HCT116 (cell line): ENCODE measurements around the gene JAM3.

Experiments
- EGR1 ChIP-seq: IDR thresholded peaks from 2 replicates; pipeline ENCODE4 v1.6.1; 2012; ENCODE audit warnings: low read depth
- EZH2 ChIP-seq: fragments of 200-600 bp; sonication (generic); IDR thresholded peaks from 2 replicates; pipeline ENCODE4 v1.6.1; 2017; ENCODE audit warnings: antibody characterized with exemption, mixed run types
- EZH2phosphoT487 ChIP-seq: fragments of 200-600 bp; IDR thresholded peaks from 2 replicates; pipeline ENCODE4 v1.6.1; 2018; ENCODE audit warnings: antibody characterized with exemption, borderline replicate concordance
- FOSL1 ChIP-seq: IDR thresholded peaks from 2 replicates; pipeline ENCODE4 v1.6.1; 2012; ENCODE audit warnings: low read depth
- JUND ChIP-seq: IDR thresholded peaks from 2 replicates; pipeline ENCODE4 v1.6.1; 2012
- MAX ChIP-seq: IDR thresholded peaks from 2 replicates; pipeline ENCODE4 v1.6.1; 2012
- POLR2A ChIP-seq: IDR thresholded peaks from 2 replicates; pipeline ENCODE4 v1.7.0; 2011; ENCODE audit warnings: borderline replicate concordance; ENCODE audit not compliant: insufficient read depth, insufficient read length; ENCODE audit errors: extremely low read depth
- POLR2AphosphoS5 ChIP-seq: IDR thresholded peaks from 2 replicates; pipeline ENCODE4 v1.6.1; 2011; ENCODE audit warnings: mild to moderate bottlenecking, low read depth, low read length, moderate library complexity
- SP1 ChIP-seq: IDR thresholded peaks from 2 replicates; pipeline ENCODE4 v1.6.1; 2012; ENCODE audit warnings: low read depth
- TCF7L2 ChIP-seq: IDR thresholded peaks from 2 replicates; pipeline ENCODE4 v1.7.0; 2011; ENCODE audit warnings: borderline replicate concordance, inconsistent platforms; ENCODE audit not compliant: insufficient read depth, insufficient read length; ENCODE audit errors: extremely low read depth
- YY1 ChIP-seq: IDR thresholded peaks from 2 replicates; pipeline ENCODE4 v1.6.1; 2011; ENCODE audit warnings: low read length, low read depth, moderate library complexity, mild to moderate bottlenecking; ENCODE audit not compliant: insufficient replicate concordance; ENCODE audit errors: extremely low read depth
- ZFX ChIP-seq: fragments of 450-650 bp; IDR thresholded peaks from 2 replicates; pipeline ENCODE4 v1.6.1; 2017
- TF ChIP-seq, protein P1 (sequence below), 3 experiments: fragments of 200-600 bp in 1 of 3; sonication (generic) in 1 of 3; IDR thresholded peaks in 2 of 3; conservative IDR thresholded peaks in 1 of 3; 2 replicates each; pipeline ENCODE4 v1.5.1; 2012 to 2017; ENCODE audit warnings: low read depth in 2 of 3, low read length in 2 of 3, antibody characterized with exemption in 1 of 3, borderline replicate concordance in 1 of 3, control low read depth in 1 of 3, mild to moderate bottlenecking in 1 of 3, mixed read lengths in 1 of 3, mixed run types in 1 of 3, moderate library complexity in 1 of 3; ENCODE audit not compliant: insufficient read depth in 1 of 3
- TF ChIP-seq, protein P2 (sequence below): IDR thresholded peaks from 2 replicates; pipeline ENCODE4 v1.6.1; 2012; ENCODE audit warnings: low read depth

GRCh38 chr11:134062265-134063123, 6.4 kb upstream of the JAM3 start:
- TF ChIP-seq, protein P1, sequence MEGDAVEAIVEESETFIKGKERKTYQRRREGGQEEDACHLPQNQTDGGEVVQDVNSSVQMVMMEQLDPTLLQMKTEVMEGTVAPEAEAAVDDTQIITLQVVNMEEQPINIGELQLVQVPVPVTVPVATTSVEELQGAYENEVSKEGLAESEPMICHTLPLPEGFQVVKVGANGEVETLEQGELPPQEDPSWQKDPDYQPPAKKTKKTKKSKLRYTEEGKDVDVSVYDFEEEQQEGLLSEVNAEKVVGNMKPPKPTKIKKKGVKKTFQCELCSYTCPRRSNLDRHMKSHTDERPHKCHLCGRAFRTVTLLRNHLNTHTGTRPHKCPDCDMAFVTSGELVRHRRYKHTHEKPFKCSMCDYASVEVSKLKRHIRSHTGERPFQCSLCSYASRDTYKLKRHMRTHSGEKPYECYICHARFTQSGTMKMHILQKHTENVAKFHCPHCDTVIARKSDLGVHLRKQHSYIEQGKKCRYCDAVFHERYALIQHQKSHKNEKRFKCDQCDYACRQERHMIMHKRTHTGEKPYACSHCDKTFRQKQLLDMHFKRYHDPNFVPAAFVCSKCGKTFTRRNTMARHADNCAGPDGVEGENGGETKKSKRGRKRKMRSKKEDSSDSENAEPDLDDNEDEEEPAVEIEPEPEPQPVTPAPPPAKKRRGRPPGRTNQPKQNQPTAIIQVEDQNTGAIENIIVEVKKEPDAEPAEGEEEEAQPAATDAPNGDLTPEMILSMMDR (IDR thresholded peaks at IDR 0.05 in 2 of 3, conservative IDR thresholded peaks at IDR 0.05 in 1 of 3; ENCODE audit: borderline replicate concordance in 1 of 3, insufficient read depth in 1 of 3, low read depth in 2 of 3, low read length in 2 of 3): no peak
- TF ChIP-seq ZFX: no peak
- TF ChIP-seq YY1: no peak
- no peak for TF ChIP-seq POLR2A
- no peak for TF ChIP-seq MAX
- TF ChIP-seq, protein P2, sequence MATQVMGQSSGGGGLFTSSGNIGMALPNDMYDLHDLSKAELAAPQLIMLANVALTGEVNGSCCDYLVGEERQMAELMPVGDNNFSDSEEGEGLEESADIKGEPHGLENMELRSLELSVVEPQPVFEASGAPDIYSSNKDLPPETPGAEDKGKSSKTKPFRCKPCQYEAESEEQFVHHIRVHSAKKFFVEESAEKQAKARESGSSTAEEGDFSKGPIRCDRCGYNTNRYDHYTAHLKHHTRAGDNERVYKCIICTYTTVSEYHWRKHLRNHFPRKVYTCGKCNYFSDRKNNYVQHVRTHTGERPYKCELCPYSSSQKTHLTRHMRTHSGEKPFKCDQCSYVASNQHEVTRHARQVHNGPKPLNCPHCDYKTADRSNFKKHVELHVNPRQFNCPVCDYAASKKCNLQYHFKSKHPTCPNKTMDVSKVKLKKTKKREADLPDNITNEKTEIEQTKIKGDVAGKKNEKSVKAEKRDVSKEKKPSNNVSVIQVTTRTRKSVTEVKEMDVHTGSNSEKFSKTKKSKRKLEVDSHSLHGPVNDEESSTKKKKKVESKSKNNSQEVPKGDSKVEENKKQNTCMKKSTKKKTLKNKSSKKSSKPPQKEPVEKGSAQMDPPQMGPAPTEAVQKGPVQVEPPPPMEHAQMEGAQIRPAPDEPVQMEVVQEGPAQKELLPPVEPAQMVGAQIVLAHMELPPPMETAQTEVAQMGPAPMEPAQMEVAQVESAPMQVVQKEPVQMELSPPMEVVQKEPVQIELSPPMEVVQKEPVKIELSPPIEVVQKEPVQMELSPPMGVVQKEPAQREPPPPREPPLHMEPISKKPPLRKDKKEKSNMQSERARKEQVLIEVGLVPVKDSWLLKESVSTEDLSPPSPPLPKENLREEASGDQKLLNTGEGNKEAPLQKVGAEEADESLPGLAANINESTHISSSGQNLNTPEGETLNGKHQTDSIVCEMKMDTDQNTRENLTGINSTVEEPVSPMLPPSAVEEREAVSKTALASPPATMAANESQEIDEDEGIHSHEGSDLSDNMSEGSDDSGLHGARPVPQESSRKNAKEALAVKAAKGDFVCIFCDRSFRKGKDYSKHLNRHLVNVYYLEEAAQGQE: no peak
- TF ChIP-seq TCF7L2: no peak
- TF ChIP-seq EGR1: no peak
- TF ChIP-seq FOSL1: no peak
- no peak for TF ChIP-seq POLR2AphosphoS5
- no peak for TF ChIP-seq SP1
- no peak for TF ChIP-seq EZH2phosphoT487
- TF ChIP-seq EZH2: no peak
- TF ChIP-seq JUND: no peak
